Skin of body (tissue), 2 donors: Measurements from ENCODE around the gene CDK14. TPM values are rescaled to one million over a fixed set of nuclear protein-coding genes. Genes with fewer than 3 reads are reported as not detected.

Experiments used
- DNase-seq: peaks from one replicate; lab custom pipeline; 2025; lab: John Stamatoyannopoulos, UW
- total RNA-seq: library from RNA; depleted of rRNA; stranded (reverse); fragments of >200 nt; gene quantifications from one replicate; pipeline ENCODE4 v1.2.3, GENCODE V29; 2014

CDK14 gene
- total RNA-seq, 1 donor from 2014 or later = 51.6 TPM

- no peak for DNase-seq
Measured at GRCh38 chr7:91043924-91044645, 448.0 kb downstream of the CDK14 start.

GRCh38 chr7:91045606-91046005, 449.5 kb downstream of the CDK14 start:
- peak; percentile 63 for DNase-seq

- peak; percentile 61 for DNase-seq
Measured at GRCh38 chr7:91046322-91047089, 450.4 kb downstream of the CDK14 start.

GRCh38 chr7:91047636-91048035, 451.5 kb downstream of the CDK14 start:
- no peak for DNase-seq

GRCh38 chr7:91050677-91051076, 454.6 kb downstream of the CDK14 start:
- no peak for DNase-seq

GRCh38 chr7:91051966-91052365, 455.8 kb downstream of the CDK14 start:
- DNase-seq = no peak

GRCh38 chr7:91054374-91054773, 458.3 kb downstream of the CDK14 start:
- no peak for DNase-seq

GRCh38 chr7:91055219-91055618, 459.1 kb downstream of the CDK14 start:
- no peak for DNase-seq

GRCh38 chr7:91062713-91063112, 466.6 kb downstream of the CDK14 start:
- DNase-seq = no peak

GRCh38 chr7:91064052-91064451, 467.9 kb downstream of the CDK14 start:
- no peak for DNase-seq

GRCh38 chr7:91064938-91065337, 468.8 kb downstream of the CDK14 start:
- DNase-seq = no peak

- DNase-seq = no peak
Measured at GRCh38 chr7:91066627-91067026, 470.5 kb downstream of the CDK14 start.

- DNase-seq = no peak
Measured at GRCh38 chr7:91067242-91067641, 471.1 kb downstream of the CDK14 start.

GRCh38 chr7:91068136-91068795, 472.1 kb downstream of the CDK14 start:
- no peak for DNase-seq

GRCh38 chr7:91069146-91069545, 473.0 kb downstream of the CDK14 start:
- no peak for DNase-seq

- peak; percentile 6 for DNase-seq
Measured at GRCh38 chr7:91079487-91079886, 483.4 kb downstream of the CDK14 start.

GRCh38 chr7:91080351-91080750, 484.2 kb downstream of the CDK14 start:
- DNase-seq = no peak

- peak; percentile 72 for DNase-seq
Measured at GRCh38 chr7:91082038-91082437, 485.9 kb downstream of the CDK14 start.

- DNase-seq = no peak
Measured at GRCh38 chr7:91082852-91083495, 486.9 kb downstream of the CDK14 start.

GRCh38 chr7:91083855-91084644, 487.9 kb downstream of the CDK14 start:
- no peak for DNase-seq

GRCh38 chr7:91085175-91085574, 489.1 kb downstream of the CDK14 start:
- no peak for DNase-seq
